ENCODE data around the gene MAPK7.

DNA sequence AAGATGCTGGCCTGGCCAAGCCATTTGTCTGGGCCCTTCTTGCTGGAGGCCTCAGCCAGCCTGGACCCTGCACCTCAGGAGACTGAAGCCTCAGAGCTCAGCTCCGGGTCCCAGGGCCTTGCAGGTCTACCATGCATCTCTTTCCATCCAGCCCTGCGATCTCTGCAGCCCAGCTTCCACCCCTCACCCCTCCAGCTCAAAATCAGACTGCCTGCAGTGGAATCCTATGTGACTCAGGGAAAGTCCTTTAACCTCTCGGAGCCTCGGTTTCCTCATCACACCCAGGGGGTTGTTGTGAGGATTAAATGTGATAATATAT lies 12.8 kb upstream of the MAPK7 start:
- TF ChIP-seq, protein P1, sequence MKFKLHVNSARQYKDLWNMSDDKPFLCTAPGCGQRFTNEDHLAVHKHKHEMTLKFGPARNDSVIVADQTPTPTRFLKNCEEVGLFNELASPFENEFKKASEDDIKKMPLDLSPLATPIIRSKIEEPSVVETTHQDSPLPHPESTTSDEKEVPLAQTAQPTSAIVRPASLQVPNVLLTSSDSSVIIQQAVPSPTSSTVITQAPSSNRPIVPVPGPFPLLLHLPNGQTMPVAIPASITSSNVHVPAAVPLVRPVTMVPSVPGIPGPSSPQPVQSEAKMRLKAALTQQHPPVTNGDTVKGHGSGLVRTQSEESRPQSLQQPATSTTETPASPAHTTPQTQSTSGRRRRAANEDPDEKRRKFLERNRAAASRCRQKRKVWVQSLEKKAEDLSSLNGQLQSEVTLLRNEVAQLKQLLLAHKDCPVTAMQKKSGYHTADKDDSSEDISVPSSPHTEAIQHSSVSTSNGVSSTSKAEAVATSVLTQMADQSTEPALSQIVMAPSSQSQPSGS (IDR thresholded peaks at IDR 0.05; ENCODE audit: low read length) = no peak
- TF ChIP-seq, protein P2, sequence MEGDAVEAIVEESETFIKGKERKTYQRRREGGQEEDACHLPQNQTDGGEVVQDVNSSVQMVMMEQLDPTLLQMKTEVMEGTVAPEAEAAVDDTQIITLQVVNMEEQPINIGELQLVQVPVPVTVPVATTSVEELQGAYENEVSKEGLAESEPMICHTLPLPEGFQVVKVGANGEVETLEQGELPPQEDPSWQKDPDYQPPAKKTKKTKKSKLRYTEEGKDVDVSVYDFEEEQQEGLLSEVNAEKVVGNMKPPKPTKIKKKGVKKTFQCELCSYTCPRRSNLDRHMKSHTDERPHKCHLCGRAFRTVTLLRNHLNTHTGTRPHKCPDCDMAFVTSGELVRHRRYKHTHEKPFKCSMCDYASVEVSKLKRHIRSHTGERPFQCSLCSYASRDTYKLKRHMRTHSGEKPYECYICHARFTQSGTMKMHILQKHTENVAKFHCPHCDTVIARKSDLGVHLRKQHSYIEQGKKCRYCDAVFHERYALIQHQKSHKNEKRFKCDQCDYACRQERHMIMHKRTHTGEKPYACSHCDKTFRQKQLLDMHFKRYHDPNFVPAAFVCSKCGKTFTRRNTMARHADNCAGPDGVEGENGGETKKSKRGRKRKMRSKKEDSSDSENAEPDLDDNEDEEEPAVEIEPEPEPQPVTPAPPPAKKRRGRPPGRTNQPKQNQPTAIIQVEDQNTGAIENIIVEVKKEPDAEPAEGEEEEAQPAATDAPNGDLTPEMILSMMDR (IDR thresholded peaks at IDR 0.05; ENCODE audit: control extremely low read depth in 1 of 3, insufficient read depth in 1 of 3, low read depth in 1 of 3, low read length in 3 of 3) = no peak
- TF ChIP-seq SP4 (IDR thresholded peaks at IDR 0.05; ENCODE audit: low read length) = no peak
- TF ChIP-seq EZH2 (IDR thresholded peaks at IDR 0.05; ENCODE audit: low read depth, low read length, severe bottlenecking) = no peak
- TF ChIP-seq CEBPB (IDR thresholded peaks at IDR 0.05; ENCODE audit: low read depth, low read length) = no peak
- no peak for TF ChIP-seq SUZ12 (IDR thresholded peaks at IDR 0.05; ENCODE audit: low read length)
- no peak for TF ChIP-seq POLR2A (IDR thresholded peaks at IDR 0.05; ENCODE audit: control extremely low read depth in 1 of 2, low read depth in 2 of 2, low read length in 2 of 2)
- TF ChIP-seq TCF12 (IDR thresholded peaks at IDR 0.05; ENCODE audit: low read depth, low read length) = no peak
- no peak for TF ChIP-seq JUND (IDR thresholded peaks at IDR 0.05; ENCODE audit: low read length)
- TF ChIP-seq ZNF274 (IDR thresholded peaks at IDR 0.05; ENCODE audit: borderline replicate concordance, extremely low read depth, low read length) = no peak
- TF ChIP-seq HDAC2 (IDR thresholded peaks at IDR 0.05; ENCODE audit: borderline replicate concordance in 1 of 2, low read depth in 2 of 2, low read length in 2 of 2) = no peak
- TF ChIP-seq TBP (IDR thresholded peaks at IDR 0.05; ENCODE audit: low read depth, low read length) = no peak

Measured in H1 (cell line).